Astrocyte (in vitro differentiated cells and primary cell): Measurements from ENCODE around the gene TBXAS1. TPM values are rescaled to one million over a fixed set of nuclear protein-coding genes. Genes with fewer than 3 reads are reported as not detected.

Source experiments
- DNase-seq: peaks from one replicate; pipeline ENCODE4 v3.0.0-alpha.2; 2010; ENCODE audit warnings: low read depth
- FAIRE-seq: peaks from 2 replicates; lab custom pipeline; 2011; peaks lifted over from hg19 to GRCh38; lab: Jason Lieb, UNC
- H2AFZ ChIP-seq: 2 replicates; pipeline ENCODE4 v1.6.0; 2012; ENCODE audit warnings: low read depth, low read length, inconsistent platforms
- H3K27ac ChIP-seq: 2 replicates; pipeline ENCODE4 v1.5.1; 2011; ENCODE audit warnings: low read depth, low read length, inconsistent platforms
- H3K27me3 ChIP-seq: 2 replicates; pipeline ENCODE4 v1.6.0; 2011; ENCODE audit warnings: low read length, inconsistent platforms; ENCODE audit not compliant: insufficient read depth
- H3K36me3 ChIP-seq: 2 replicates; pipeline ENCODE4 v1.5.1; 2011; ENCODE audit warnings: low read length, inconsistent platforms; ENCODE audit not compliant: insufficient read depth
- H3K4me1 ChIP-seq: 2 replicates; pipeline ENCODE4 v1.5.1; 2011; ENCODE audit warnings: low read length, inconsistent platforms; ENCODE audit not compliant: insufficient read depth
- H3K4me2 ChIP-seq: 2 replicates; pipeline ENCODE4 v1.6.0; 2012; ENCODE audit warnings: low read length, inconsistent platforms
- H3K4me3 ChIP-seq: 2 replicates; pipeline ENCODE4 v1.5.1; 2011; ENCODE audit warnings: low read depth, mild to moderate bottlenecking, low read length, inconsistent platforms; ENCODE audit not compliant: insufficient read depth
- H3K79me2 ChIP-seq: 2 replicates; pipeline ENCODE4 v1.6.0; 2012; ENCODE audit warnings: mild to moderate bottlenecking, low read length, inconsistent platforms; ENCODE audit not compliant: insufficient read depth
- H3K9ac ChIP-seq: 2 replicates; pipeline ENCODE4 v1.6.0; 2012; ENCODE audit warnings: mild to moderate bottlenecking, low read length, inconsistent platforms
- H3K9me3 ChIP-seq: 2 replicates; pipeline ENCODE4 v1.5.1; 2012; ENCODE audit warnings: low read depth, mild to moderate bottlenecking, low read length, inconsistent platforms; ENCODE audit not compliant: insufficient read depth
- H4K20me1 ChIP-seq: 2 replicates; pipeline ENCODE4 v1.6.0; 2012; ENCODE audit warnings: low read length, inconsistent platforms; ENCODE audit not compliant: insufficient read depth
- H3K27ac Mint-ChIP-seq: one replicate; pipeline ENCODE4 v1.8.0; 2021; ENCODE audit warnings: mild to moderate bottlenecking, mixed read lengths; ENCODE audit not compliant: unreplicated experiment
- H3K27me3 Mint-ChIP-seq: one replicate; pipeline ENCODE4 v1.8.0; 2021; ENCODE audit warnings: low read depth, mixed read lengths; ENCODE audit not compliant: unreplicated experiment
- H3K36me3 Mint-ChIP-seq: one replicate; pipeline ENCODE4 v1.8.0; 2021; ENCODE audit warnings: low read depth, mixed read lengths; ENCODE audit not compliant: unreplicated experiment
- H3K4me1 Mint-ChIP-seq: one replicate; pipeline ENCODE4 v1.8.0; 2021; ENCODE audit warnings: low read depth, mixed read lengths; ENCODE audit not compliant: unreplicated experiment
- H3K4me3 Mint-ChIP-seq: one replicate; pipeline ENCODE4 v1.8.0; 2021; ENCODE audit warnings: mild to moderate bottlenecking, moderate library complexity, mixed read lengths; ENCODE audit not compliant: unreplicated experiment
- H3K9me3 Mint-ChIP-seq: one replicate; pipeline ENCODE4 v1.8.0; 2021; ENCODE audit warnings: mild to moderate bottlenecking, mixed read lengths; ENCODE audit not compliant: unreplicated experiment
- CTCF ChIP-seq: IDR thresholded peaks from 2 replicates; pipeline ENCODE4 v1.5.1; 2011; ENCODE audit warnings: low read depth, mild to moderate bottlenecking, inconsistent platforms, low read length, moderate library complexity; ENCODE audit not compliant: insufficient read depth
- EZH2 ChIP-seq: IDR thresholded peaks from 2 replicates; pipeline ENCODE4 v1.6.1; 2012; ENCODE audit warnings: mild to moderate bottlenecking, low read length, inconsistent platforms; ENCODE audit not compliant: insufficient read depth
- total RNA-seq: library from RNA; stranded (reverse); gene quantifications from 2 replicates; pipeline ENCODE4 v1.2.1, GENCODE V29; 2021

Gene TBXAS1
- total RNA-seq, 1 donor from 2014 or later = 1.1 TPM

GRCh38 chr7:140014123-140014522 lies 185.1 kb downstream of the TBXAS1 start:
- no peaks in the 10 kb centered on the region for H3K4me1 Mint-ChIP-seq
- H3K27me3 Mint-ChIP-seq = peaks cover 52% of the 10 kb centered on the region
- H3K4me3 Mint-ChIP-seq = no peak overlapping the region

GRCh38 chr7:140015471-140015970 lies 186.5 kb downstream of the TBXAS1 start:
- Mint-ChIP-seq H3K9me3 (peaks cover 3% of the 10 kb centered on the region), H3K4me3 (no peak overlapping the region), H3K4me1 (no peaks in the 10 kb centered on the region), H3K27ac (no peak overlapping the region), H3K27me3 (peaks cover 51% of the 10 kb centered on the region), H3K36me3 (peaks cover 7% of the 10 kb centered on the region)
- Histone ChIP-seq H3K27me3 (peaks cover 29% of the 10 kb centered on the region), H4K20me1 (no peaks in the 10 kb centered on the region), H3K4me2 (no peak overlapping the region), H3K79me2 (no peaks in the 10 kb centered on the region), H3K36me3 (no peaks in the 10 kb centered on the region), H3K27ac (no peak overlapping the region), H2AFZ (no peak overlapping the region), H3K9me3 (no peaks in the 10 kb centered on the region), H3K4me3 (no peak overlapping the region), H3K9ac (no peak overlapping the region), H3K4me1 (no peaks in the 10 kb centered on the region)
- DNase-seq (no peak), FAIRE-seq (no peak)
- no peak for TF ChIP-seq EZH2
- TF ChIP-seq CTCF = no peak

More at GRCh38 chr7:140014123-140014522, 185.1 kb downstream of the TBXAS1 start:
- Histone ChIP-seq H3K4me3 (no peak overlapping the region), H4K20me1 (no peaks in the 10 kb centered on the region), H3K4me2 (no peak overlapping the region), H3K27ac (no peak overlapping the region), H3K9me3 (no peaks in the 10 kb centered on the region), H3K9ac (no peak overlapping the region), H3K27me3 (peaks cover 28% of the 10 kb centered on the region), H3K79me2 (no peaks in the 10 kb centered on the region), H2AFZ (no peak overlapping the region), H3K4me1 (no peaks in the 10 kb centered on the region), H3K36me3 (no peaks in the 10 kb centered on the region)
- FAIRE-seq = no peak
- Mint-ChIP-seq H3K27ac (no peak overlapping the region), H3K36me3 (peaks cover 5% of the 10 kb centered on the region), H3K9me3 (peaks cover 3% of the 10 kb centered on the region)
- TF ChIP-seq CTCF = no peak
- no peak for TF ChIP-seq EZH2
- no peak for DNase-seq

- DNase-seq (no peak), FAIRE-seq (no peak)
- H2AFZ ChIP-seq = no peak overlapping the region
- peaks cover 7% of the 10 kb centered on the region for H3K36me3 Mint-ChIP-seq
- no peak overlapping the region for H3K27ac ChIP-seq
- no peak overlapping the region for H3K4me2 ChIP-seq
- no peaks in the 10 kb centered on the region for H4K20me1 ChIP-seq
- no peak overlapping the region for H3K4me3 Mint-ChIP-seq
- no peaks in the 10 kb centered on the region for H3K36me3 ChIP-seq
- H3K27ac Mint-ChIP-seq = no peak overlapping the region
- peaks cover 3% of the 10 kb centered on the region for H3K9me3 Mint-ChIP-seq
- no peak overlapping the region for H3K4me3 ChIP-seq
- TF ChIP-seq CTCF (no peak), EZH2 (no peak)
- no peaks in the 10 kb centered on the region for H3K4me1 ChIP-seq
- H3K79me2 ChIP-seq = no peaks in the 10 kb centered on the region
- H3K27me3 ChIP-seq = peaks cover 27% of the 10 kb centered on the region
- H3K9ac ChIP-seq = no peak overlapping the region
- H3K9me3 ChIP-seq = no peaks in the 10 kb centered on the region
- H3K27me3 Mint-ChIP-seq = peaks cover 48% of the 10 kb centered on the region
- H3K4me1 Mint-ChIP-seq = no peaks in the 10 kb centered on the region
Measured at GRCh38 chr7:140016540-140016939, 187.5 kb downstream of the TBXAS1 start.
